GM18909 (cell line): ENCODE results near the gene MSRB2.
"Not testable (repeated sequence)": the region's sequence is repeated elsewhere in the genome, so short reads cannot be mapped to it uniquely, and the experiment has no call there.

Experiments used
- ATAC-seq: cut with Tn5 transposase; IDR thresholded peaks from one replicate; pipeline ENCODE4 v1.9.1; 2021; ENCODE audit warnings: mild to moderate bottlenecking; ENCODE audit not compliant: unreplicated experiment, poor library complexity

MSRB2 gene

GRCh38 chr10:23069019-23069815, 26.2 kb upstream of the MSRB2 start:
- no peak for ATAC-seq

- peak; percentile 9 for ATAC-seq
Measured at GRCh38 chr10:23070092-23070912, 25.1 kb upstream of the MSRB2 start.

- peak; percentile 61 for ATAC-seq
Measured at GRCh38 chr10:23070913-23071218, 24.5 kb upstream of the MSRB2 start.

GRCh38 chr10:23072593-23072992, 22.8 kb upstream of the MSRB2 start:
- ATAC-seq = not testable (repeated sequence)

GRCh38 chr10:23073527-23073926, 21.9 kb upstream of the MSRB2 start:
- ATAC-seq = no peak

GRCh38 chr10:23075672-23076071, 19.7 kb upstream of the MSRB2 start:
- no peak for ATAC-seq

GRCh38 chr10:23078114-23078513, 17.3 kb upstream of the MSRB2 start:
- ATAC-seq = no peak

- ATAC-seq = no peak
Measured at GRCh38 chr10:23079700-23080099, 15.7 kb upstream of the MSRB2 start.

GRCh38 chr10:23080262-23080661, 15.1 kb upstream of the MSRB2 start:
- no peak for ATAC-seq

GRCh38 chr10:23081221-23081750, 14.1 kb upstream of the MSRB2 start:
- no peak for ATAC-seq

GRCh38 chr10:23081891-23082290, 13.5 kb upstream of the MSRB2 start:
- ATAC-seq = no peak

GRCh38 chr10:23088609-23089008, 6.8 kb upstream of the MSRB2 start:
- ATAC-seq = no peak

GRCh38 chr10:23094786-23095403, 484 bp upstream of the MSRB2 start:
- ATAC-seq = no peak

- peak; percentile 58 for ATAC-seq
Measured at GRCh38 chr10:23095966-23096801, 805 bp downstream of the MSRB2 start.

GRCh38 chr10:23096802-23097549, 1.6 kb downstream of the MSRB2 start:
- no peak for ATAC-seq

GRCh38 chr10:23099079-23099478, 3.7 kb downstream of the MSRB2 start:
- ATAC-seq = no peak

GRCh38 chr10:23099816-23100215, 4.4 kb downstream of the MSRB2 start:
- ATAC-seq = no peak

GRCh38 chr10:23100331-23101030, 5.1 kb downstream of the MSRB2 start:
- no peak for ATAC-seq
